Mammary epithelial cell (primary cell): ENCODE measurements around the gene SLC25A6.

ENCODE experiments used
- EZH2 ChIP-seq: IDR thresholded peaks from 2 replicates; pipeline ENCODE4 v1.6.1; 2012; ENCODE audit warnings: low read length, inconsistent platforms, borderline replicate concordance
- TF ChIP-seq, protein P1 (sequence below), 2 donors: IDR thresholded peaks in 1 of 2; conservative IDR thresholded peaks in 1 of 2; 2 replicates each; pipeline ENCODE4 v1.5.1; 2011 to 2012; ENCODE audit warnings: inconsistent platforms in 2 of 2, low read length in 2 of 2, mild to moderate bottlenecking in 2 of 2, control low read depth in 1 of 2, low read depth in 1 of 2; ENCODE audit not compliant: insufficient read depth in 1 of 2; ENCODE audit errors: extremely low read depth in 1 of 2

DNA sequence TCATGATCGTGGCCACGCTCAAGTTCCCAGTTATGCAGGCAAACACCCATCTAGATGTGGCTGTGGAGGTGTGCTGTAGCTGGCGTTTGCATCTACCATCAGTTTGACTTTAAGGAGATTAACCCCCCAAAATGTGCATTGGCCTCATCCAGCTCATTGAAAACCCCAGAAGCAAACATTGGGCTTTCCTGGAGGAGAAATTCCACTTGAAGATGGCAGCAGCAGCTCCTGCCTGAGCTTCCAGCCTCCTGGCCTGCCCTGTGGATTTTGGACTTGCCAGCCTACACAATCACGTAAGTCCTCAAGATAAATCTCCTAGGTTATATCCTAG, 30.2 kb upstream of the SLC25A6 start:
- TF ChIP-seq EZH2, result no peak
- TF ChIP-seq, protein P1, sequence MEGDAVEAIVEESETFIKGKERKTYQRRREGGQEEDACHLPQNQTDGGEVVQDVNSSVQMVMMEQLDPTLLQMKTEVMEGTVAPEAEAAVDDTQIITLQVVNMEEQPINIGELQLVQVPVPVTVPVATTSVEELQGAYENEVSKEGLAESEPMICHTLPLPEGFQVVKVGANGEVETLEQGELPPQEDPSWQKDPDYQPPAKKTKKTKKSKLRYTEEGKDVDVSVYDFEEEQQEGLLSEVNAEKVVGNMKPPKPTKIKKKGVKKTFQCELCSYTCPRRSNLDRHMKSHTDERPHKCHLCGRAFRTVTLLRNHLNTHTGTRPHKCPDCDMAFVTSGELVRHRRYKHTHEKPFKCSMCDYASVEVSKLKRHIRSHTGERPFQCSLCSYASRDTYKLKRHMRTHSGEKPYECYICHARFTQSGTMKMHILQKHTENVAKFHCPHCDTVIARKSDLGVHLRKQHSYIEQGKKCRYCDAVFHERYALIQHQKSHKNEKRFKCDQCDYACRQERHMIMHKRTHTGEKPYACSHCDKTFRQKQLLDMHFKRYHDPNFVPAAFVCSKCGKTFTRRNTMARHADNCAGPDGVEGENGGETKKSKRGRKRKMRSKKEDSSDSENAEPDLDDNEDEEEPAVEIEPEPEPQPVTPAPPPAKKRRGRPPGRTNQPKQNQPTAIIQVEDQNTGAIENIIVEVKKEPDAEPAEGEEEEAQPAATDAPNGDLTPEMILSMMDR (conservative IDR thresholded peaks at IDR 0.05 in 1 of 2, IDR thresholded peaks at IDR 0.05 in 1 of 2; ENCODE audit: extremely low read depth in 1 of 2, insufficient read depth in 1 of 2, low read depth in 1 of 2, low read length in 2 of 2), result no peak
